ENCODE measurements around the gene SMG6.

DNA sequence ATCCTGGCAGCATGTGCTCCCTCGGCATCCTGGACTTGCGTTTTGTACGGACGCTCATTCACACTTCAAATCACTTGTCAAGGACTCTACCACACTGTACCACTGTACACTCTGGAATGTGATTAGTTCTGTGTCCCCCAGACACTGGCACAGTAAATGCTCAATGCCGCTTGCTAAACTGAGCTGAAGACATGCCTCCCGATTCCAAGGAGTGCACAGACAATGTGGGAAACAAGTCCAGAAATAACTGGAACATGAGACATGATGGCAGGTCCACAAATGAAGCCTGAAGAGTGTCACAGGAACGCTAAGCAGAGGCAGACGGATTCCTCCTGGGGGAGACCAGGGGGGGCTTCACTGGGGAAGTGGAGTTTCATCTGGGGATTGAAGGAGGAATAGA is 226.5 kb downstream of the SMG6 start:
- TF ChIP-seq MXD4 (CRISPR knock-in tag; IDR thresholded peaks at IDR 0.05; ENCODE audit: borderline replicate concordance) (no peak), CTCF (IDR thresholded peaks at IDR 0.05) (no peak), CREB1 (CRISPR knock-in tag; IDR thresholded peaks at IDR 0.05) (no peak), ESRRA (CRISPR knock-in tag; IDR thresholded peaks at IDR 0.05; ENCODE audit: borderline replicate concordance) (no peak), NR3C1 (CRISPR knock-in tag; conservative IDR thresholded peaks at IDR 0.05; ENCODE audit: low read depth) (no peak), NFATC4 (CRISPR knock-in tag; IDR thresholded peaks at IDR 0.05) (no peak), USF2 (CRISPR knock-in tag; IDR thresholded peaks at IDR 0.05) (no peak), ZNF121 (CRISPR knock-in tag; IDR thresholded peaks at IDR 0.05) (no peak), CBFB (CRISPR knock-in tag; IDR thresholded peaks at IDR 0.05; ENCODE audit: low read depth) (no peak), JUN (CRISPR knock-in tag; IDR thresholded peaks at IDR 0.05) (no peak)
- TF ChIP-seq, protein P1, sequence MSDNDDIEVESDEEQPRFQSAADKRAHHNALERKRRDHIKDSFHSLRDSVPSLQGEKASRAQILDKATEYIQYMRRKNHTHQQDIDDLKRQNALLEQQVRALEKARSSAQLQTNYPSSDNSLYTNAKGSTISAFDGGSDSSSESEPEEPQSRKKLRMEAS (CRISPR knock-in tag; IDR thresholded peaks at IDR 0.05): no peak

Measured in WTC11 (cell line).